Gastroesophageal sphincter (tissue), 3 donors: ENCODE results near the gene NEDD4.

Source experiments
- CTCF ChIP-seq, 4 experiments: fragments of 200-600 bp in 2 of 4; fragments of 450-650 bp in 2 of 4; sonication (generic) in 1 of 4; IDR thresholded peaks; one replicate each; pipeline ENCODE4 v1.5.1; 2017 to 2019; ENCODE audit warnings: antibody characterized with exemption in 4 of 4, mild to moderate bottlenecking in 2 of 4, moderate library complexity in 2 of 4
- EP300 ChIP-seq: sonication (generic); formaldehyde crosslinking; IDR thresholded peaks from one replicate; pipeline ENCODE4 v1.6.1; 2017; ENCODE audit warnings: antibody characterized with exemption, mild to moderate bottlenecking
- POLR2A ChIP-seq, 2 donors: fragments of 450-650 bp; IDR thresholded peaks; one replicate each; pipeline ENCODE4 v1.6.1; 2017; ENCODE audit warnings: antibody characterized with exemption in 2 of 2, mild to moderate bottlenecking in 2 of 2, moderate library complexity in 1 of 2
- POLR2AphosphoS5 ChIP-seq: sonication (generic); formaldehyde crosslinking; IDR thresholded peaks from one replicate; pipeline ENCODE4 v1.6.1; 2017; ENCODE audit warnings: antibody characterized with exemption

GRCh38 chr15:56017511-56017910 lies 24.1 kb upstream of the NEDD4 start:
- no peak for TF ChIP-seq CTCF (IDR thresholded peaks at IDR 0.05)
- no peak for TF ChIP-seq EP300
- no peak for TF ChIP-seq POLR2AphosphoS5
- TF ChIP-seq POLR2A (IDR thresholded peaks at IDR 0.05) = no peak
